HepG2 (cell line): Measurements from ENCODE around the gene ADM. TPM values are rescaled to one million over a fixed set of nuclear protein-coding genes. Genes with fewer than 3 reads are reported as not detected.
A peak's percentile ranks its signal among the peaks of the same experiment; 100 is the strongest.

Experiments
- KLF16 ChIP-seq, 2 experiments: sonication (generic) in 1 of 2; formaldehyde crosslinking in 1 of 2; IDR thresholded peaks; 2 replicates each; pipeline versions ENCODE4 v1.6.1 to v1.8.0; 2016 to 2023; ENCODE audit warnings: missing genetic modification reagents in 2 of 2, missing compliant biosample characterization in 1 of 2
- PHB2 ChIP-seq: fragments of 450-650 bp; IDR thresholded peaks from 2 replicates; pipeline ENCODE4 v1.6.1; 2018; ENCODE audit not compliant: partially characterized antibody
- PITX1 ChIP-seq: sonication (generic); formaldehyde crosslinking; IDR thresholded peaks from 2 replicates; pipeline ENCODE4 v1.5.1; 2020; ENCODE audit warnings: mild to moderate bottlenecking, missing genetic modification reagents
- SPEN ChIP-seq: sonication (generic); formaldehyde crosslinking; IDR thresholded peaks from 2 replicates; pipeline ENCODE4 v1.5.1; 2020; ENCODE audit warnings: low read depth, mild to moderate bottlenecking, missing genetic modification reagents
- ZMYM3 ChIP-seq: sonication (generic); formaldehyde crosslinking; IDR thresholded peaks from 2 replicates; pipeline ENCODE4 v1.5.1; 2020; ENCODE audit warnings: mild to moderate bottlenecking, missing genetic modification reagents
- ZNF761 ChIP-seq: sonication (generic); formaldehyde crosslinking; conservative IDR thresholded peaks from 2 replicates; pipeline ENCODE4 v1.4.0; 2020; ENCODE audit warnings: mild to moderate bottlenecking, missing genetic modification reagents
- polyA plus RNA-seq, 8 experiments: library from polyadenylated mRNA; depleted of rRNA in 3 of 8; stranded (reverse) in 7 of 8; unstranded in 1 of 8; fragments of >200 nt; fragmentation: Illumina TruSeq in 4 of 8; extraction: Trizol in 4 of 8; gene quantifications; 2 replicates each; pipeline versions ENCODE4 v1.2.1 to v1.2.3, GENCODE V29; 2011 to 2016; ENCODE audit warnings: low read depth in 4 of 8, missing spikeins in 1 of 8, mixed read lengths in 1 of 8; ENCODE audit not compliant: insufficient read depth in 1 of 8
- total RNA-seq, 5 experiments: library from RNA; depleted of rRNA; stranded (reverse); fragments of >200 nt; fragmentation: Illumina TruSeq; extraction: Trizol; gene quantifications; 2 replicates each; pipeline ENCODE4 v1.2.3, GENCODE V29; 2016; ENCODE audit warnings: low read depth in 1 of 5
- TF ChIP-seq, protein P1 (sequence below): sonication (generic); formaldehyde crosslinking; IDR thresholded peaks from 2 replicates; pipeline ENCODE4 v1.5.0; 2020; ENCODE audit warnings: mild to moderate bottlenecking, missing genetic modification reagents
- TF ChIP-seq, protein P2 (sequence below): sonication (generic); formaldehyde crosslinking; IDR thresholded peaks from 2 replicates; pipeline ENCODE4 v1.4.0; 2020; ENCODE audit warnings: mild to moderate bottlenecking, missing genetic modification reagents
- TF ChIP-seq, protein P3 (sequence below): sonication (generic); formaldehyde crosslinking; IDR thresholded peaks from 2 replicates; pipeline ENCODE4 v1.4.0; 2020; ENCODE audit warnings: mild to moderate bottlenecking, missing genetic modification reagents
- TF ChIP-seq, protein P4 (sequence below): sonication (generic); formaldehyde crosslinking; IDR thresholded peaks from 2 replicates; pipeline ENCODE4 v1.4.0; 2020; ENCODE audit warnings: missing genetic modification reagents, borderline replicate concordance
- TF ChIP-seq, protein P5 (sequence below): sonication (generic); formaldehyde crosslinking; IDR thresholded peaks from 2 replicates; pipeline ENCODE4 v1.5.0; 2020; ENCODE audit warnings: mild to moderate bottlenecking, missing genetic modification reagents, borderline replicate concordance

Gene ADM
- total and polyA plus RNA-seq, 2 of the 13 experiments (the other 11 are each of a cell fraction or from before 2014, with no cell fraction given), result 10.7 to 26.1 TPM

DNA sequence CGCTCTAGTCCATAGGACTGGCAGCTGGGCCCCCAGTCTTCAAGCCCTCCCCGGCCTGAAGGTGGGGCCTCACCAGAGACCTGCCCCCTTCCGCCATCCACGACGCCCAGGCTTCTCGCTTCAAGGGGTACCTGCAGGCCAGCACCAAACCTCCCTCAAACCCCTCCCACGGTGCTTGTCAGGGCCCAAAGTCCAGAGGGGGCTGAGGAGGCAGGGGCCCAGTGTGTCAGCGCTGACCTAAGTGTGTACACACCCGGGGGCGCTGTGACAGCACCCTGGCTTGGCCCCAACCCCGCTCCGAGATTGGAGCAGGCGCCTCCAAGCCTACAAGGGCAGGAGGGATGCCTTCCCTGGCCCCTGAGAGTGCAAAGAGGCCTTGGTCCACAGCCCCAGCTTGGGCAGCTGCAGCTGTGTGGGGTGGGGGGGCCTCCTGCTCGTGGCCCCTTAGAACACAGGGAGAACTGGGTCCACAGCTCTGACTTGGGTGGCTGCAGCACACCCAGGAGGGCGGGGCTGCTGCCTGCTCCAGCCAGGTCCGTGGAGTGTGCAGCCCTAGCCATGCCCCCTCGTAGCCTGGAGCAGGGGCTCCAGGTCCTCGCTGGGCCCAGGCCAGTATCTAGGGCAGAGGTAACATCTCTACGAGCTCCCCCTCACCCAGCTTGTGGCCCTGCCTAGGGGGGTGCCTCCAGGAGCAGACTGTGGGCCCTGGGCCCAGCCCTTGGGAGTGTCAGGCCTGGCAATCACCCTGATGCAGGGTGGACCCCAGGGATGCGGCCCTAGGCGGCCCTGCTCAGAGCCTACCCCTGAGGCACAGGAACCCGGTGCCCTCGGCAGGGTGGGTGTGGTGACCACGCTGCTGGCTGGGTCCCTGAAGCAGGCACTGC, 15.8 kb upstream of the ADM start (continued):
- TF ChIP-seq, protein P1, sequence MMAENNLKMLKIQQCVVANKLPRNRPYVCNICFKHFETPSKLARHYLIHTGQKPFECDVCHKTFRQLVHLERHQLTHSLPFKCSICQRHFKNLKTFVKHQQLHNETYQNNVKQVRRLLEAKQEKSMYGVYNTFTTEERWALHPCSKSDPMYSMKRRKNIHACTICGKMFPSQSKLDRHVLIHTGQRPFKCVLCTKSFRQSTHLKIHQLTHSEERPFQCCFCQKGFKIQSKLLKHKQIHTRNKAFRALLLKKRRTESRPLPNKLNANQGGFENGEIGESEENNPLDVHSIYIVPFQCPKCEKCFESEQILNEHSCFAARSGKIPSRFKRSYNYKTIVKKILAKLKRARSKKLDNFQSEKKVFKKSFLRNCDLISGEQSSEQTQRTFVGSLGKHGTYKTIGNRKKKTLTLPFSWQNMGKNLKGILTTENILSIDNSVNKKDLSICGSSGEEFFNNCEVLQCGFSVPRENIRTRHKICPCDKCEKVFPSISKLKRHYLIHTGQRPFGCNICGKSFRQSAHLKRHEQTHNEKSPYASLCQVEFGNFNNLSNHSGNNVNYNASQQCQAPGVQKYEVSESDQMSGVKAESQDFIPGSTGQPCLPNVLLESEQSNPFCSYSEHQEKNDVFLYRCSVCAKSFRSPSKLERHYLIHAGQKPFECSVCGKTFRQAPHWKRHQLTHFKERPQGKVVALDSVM (CRISPR knock-in tag), result peak; percentile 60
- TF ChIP-seq PITX1 (CRISPR knock-in tag) (peak; percentile 77; the same call in 1 of the 2 replicates), PHB2 (no peak), SPEN (CRISPR knock-in tag) (peak; percentile 67; the same call in 1 of the 2 replicates), ZNF761 (CRISPR knock-in tag) (no peak), KLF16 (CRISPR knock-in tag; IDR thresholded peaks at IDR 0.05) (peak in 1 of 2 experiments; percentile 68; a peak in 1 of 4 replicates), ZMYM3 (CRISPR knock-in tag) (peak; percentile 58)
- TF ChIP-seq, protein P2, sequence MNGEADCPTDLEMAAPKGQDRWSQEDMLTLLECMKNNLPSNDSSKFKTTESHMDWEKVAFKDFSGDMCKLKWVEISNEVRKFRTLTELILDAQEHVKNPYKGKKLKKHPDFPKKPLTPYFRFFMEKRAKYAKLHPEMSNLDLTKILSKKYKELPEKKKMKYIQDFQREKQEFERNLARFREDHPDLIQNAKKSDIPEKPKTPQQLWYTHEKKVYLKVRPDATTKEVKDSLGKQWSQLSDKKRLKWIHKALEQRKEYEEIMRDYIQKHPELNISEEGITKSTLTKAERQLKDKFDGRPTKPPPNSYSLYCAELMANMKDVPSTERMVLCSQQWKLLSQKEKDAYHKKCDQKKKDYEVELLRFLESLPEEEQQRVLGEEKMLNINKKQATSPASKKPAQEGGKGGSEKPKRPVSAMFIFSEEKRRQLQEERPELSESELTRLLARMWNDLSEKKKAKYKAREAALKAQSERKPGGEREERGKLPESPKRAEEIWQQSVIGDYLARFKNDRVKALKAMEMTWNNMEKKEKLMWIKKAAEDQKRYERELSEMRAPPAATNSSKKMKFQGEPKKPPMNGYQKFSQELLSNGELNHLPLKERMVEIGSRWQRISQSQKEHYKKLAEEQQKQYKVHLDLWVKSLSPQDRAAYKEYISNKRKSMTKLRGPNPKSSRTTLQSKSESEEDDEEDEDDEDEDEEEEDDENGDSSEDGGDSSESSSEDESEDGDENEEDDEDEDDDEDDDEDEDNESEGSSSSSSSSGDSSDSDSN (CRISPR knock-in tag), result peak; percentile 84
- TF ChIP-seq, protein P3, sequence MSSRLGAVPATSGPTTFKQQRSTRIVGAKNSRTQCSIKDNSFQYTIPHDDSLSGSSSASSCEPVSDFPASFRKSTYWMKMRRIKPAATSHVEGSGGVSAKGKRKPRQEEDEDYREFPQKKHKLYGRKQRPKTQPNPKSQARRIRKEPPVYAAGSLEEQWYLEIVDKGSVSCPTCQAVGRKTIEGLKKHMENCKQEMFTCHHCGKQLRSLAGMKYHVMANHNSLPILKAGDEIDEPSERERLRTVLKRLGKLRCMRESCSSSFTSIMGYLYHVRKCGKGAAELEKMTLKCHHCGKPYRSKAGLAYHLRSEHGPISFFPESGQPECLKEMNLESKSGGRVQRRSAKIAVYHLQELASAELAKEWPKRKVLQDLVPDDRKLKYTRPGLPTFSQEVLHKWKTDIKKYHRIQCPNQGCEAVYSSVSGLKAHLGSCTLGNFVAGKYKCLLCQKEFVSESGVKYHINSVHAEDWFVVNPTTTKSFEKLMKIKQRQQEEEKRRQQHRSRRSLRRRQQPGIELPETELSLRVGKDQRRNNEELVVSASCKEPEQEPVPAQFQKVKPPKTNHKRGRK, result 0 out of 2 replicates have a peak, but pooled peaks have one; percentile 52
- TF ChIP-seq, protein P4, sequence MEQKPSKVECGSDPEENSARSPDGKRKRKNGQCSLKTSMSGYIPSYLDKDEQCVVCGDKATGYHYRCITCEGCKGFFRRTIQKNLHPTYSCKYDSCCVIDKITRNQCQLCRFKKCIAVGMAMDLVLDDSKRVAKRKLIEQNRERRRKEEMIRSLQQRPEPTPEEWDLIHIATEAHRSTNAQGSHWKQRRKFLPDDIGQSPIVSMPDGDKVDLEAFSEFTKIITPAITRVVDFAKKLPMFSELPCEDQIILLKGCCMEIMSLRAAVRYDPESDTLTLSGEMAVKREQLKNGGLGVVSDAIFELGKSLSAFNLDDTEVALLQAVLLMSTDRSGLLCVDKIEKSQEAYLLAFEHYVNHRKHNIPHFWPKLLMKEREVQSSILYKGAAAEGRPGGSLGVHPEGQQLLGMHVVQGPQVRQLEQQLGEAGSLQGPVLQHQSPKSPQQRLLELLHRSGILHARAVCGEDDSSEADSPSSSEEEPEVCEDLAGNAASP, result peak; percentile 60; the same call in 1 of the 2 replicates
- TF ChIP-seq, protein P5, sequence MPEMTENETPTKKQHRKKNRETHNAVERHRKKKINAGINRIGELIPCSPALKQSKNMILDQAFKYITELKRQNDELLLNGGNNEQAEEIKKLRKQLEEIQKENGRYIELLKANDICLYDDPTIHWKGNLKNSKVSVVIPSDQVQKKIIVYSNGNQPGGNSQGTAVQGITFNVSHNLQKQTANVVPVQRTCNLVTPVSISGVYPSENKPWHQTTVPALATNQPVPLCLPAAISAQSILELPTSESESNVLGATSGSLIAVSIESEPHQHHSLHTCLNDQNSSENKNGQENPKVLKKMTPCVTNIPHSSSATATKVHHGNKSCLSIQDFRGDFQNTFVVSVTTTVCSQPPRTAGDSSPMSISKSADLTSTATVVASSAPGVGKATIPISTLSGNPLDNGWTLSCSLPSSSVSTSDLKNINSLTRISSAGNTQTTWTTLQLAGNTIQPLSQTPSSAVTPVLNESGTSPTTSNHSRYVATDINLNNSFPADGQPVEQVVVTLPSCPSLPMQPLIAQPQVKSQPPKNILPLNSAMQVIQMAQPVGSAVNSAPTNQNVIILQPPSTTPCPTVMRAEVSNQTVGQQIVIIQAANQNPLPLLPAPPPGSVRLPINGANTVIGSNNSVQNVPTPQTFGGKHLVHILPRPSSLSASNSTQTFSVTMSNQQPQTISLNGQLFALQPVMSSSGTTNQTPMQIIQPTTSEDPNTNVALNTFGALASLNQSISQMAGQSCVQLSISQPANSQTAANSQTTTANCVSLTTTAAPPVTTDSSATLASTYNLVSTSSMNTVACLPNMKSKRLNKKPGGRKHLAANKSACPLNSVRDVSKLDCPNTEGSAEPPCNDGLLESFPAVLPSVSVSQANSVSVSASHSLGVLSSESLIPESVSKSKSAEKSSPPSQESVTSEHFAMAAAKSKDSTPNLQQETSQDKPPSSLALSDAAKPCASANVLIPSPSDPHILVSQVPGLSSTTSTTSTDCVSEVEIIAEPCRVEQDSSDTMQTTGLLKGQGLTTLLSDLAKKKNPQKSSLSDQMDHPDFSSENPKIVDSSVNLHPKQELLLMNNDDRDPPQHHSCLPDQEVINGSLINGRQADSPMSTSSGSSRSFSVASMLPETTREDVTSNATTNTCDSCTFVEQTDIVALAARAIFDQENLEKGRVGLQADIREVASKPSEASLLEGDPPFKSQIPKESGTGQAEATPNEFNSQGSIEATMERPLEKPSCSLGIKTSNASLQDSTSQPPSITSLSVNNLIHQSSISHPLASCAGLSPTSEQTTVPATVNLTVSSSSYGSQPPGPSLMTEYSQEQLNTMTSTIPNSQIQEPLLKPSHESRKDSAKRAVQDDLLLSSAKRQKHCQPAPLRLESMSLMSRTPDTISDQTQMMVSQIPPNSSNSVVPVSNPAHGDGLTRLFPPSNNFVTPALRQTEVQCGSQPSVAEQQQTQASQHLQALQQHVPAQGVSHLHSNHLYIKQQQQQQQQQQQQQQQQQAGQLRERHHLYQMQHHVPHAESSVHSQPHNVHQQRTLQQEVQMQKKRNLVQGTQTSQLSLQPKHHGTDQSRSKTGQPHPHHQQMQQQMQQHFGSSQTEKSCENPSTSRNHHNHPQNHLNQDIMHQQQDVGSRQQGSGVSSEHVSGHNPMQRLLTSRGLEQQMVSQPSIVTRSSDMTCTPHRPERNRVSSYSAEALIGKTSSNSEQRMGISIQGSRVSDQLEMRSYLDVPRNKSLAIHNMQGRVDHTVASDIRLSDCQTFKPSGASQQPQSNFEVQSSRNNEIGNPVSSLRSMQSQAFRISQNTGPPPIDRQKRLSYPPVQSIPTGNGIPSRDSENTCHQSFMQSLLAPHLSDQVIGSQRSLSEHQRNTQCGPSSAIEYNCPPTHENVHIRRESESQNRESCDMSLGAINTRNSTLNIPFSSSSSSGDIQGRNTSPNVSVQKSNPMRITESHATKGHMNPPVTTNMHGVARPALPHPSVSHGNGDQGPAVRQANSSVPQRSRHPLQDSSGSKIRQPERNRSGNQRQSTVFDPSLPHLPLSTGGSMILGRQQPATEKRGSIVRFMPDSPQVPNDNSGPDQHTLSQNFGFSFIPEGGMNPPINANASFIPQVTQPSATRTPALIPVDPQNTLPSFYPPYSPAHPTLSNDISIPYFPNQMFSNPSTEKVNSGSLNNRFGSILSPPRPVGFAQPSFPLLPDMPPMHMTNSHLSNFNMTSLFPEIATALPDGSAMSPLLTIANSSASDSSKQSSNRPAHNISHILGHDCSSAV (CRISPR knock-in tag), result peak; percentile 73; the same call in 1 of the 2 replicates
